Small intestine (tissue), 7 donors: ENCODE measurements around the gene SGF29. TPM values are rescaled to one million over a fixed set of nuclear protein-coding genes. Genes with fewer than 3 reads are reported as not detected.

Experiments used
- DNase-seq, 2 donors: peaks; one replicate each; pipeline versions ENCODE4 v3.0.0 to v3.0.0-alpha.2; 2013
- FAIRE-seq: peaks from 2 replicates; lab custom pipeline; 2012; peaks lifted over from hg19 to GRCh38; lab: Jason Lieb, UNC
- H3K27ac ChIP-seq, 3 donors: one replicate each; pipeline ENCODE4 v1.5.1; 2013; ENCODE audit warnings: low read length in 2 of 3, mild to moderate bottlenecking in 2 of 3, control low read depth in 1 of 3, inconsistent platforms in 1 of 3, low read depth in 1 of 3, moderate library complexity in 1 of 3
- H3K27me3 ChIP-seq, 3 donors: one replicate each; pipeline ENCODE4 v1.6.1; 2013; ENCODE audit warnings: low read length in 3 of 3, inconsistent platforms in 1 of 3; ENCODE audit not compliant: control insufficient read depth in 3 of 3, insufficient read depth in 3 of 3
- H3K36me3 ChIP-seq, 3 donors: one replicate each; pipeline ENCODE4 v1.6.1; 2013; ENCODE audit warnings: low read length in 3 of 3, inconsistent platforms in 1 of 3, low read depth in 1 of 3, mild to moderate bottlenecking in 1 of 3, moderate library complexity in 1 of 3; ENCODE audit not compliant: control insufficient read depth in 3 of 3, insufficient read depth in 2 of 3
- H3K4me1 ChIP-seq, 3 donors: one replicate each; pipeline ENCODE4 v1.6.1; 2013; ENCODE audit warnings: low read length in 2 of 3, inconsistent platforms in 1 of 3, low read depth in 1 of 3, mild to moderate bottlenecking in 1 of 3, moderate library complexity in 1 of 3; ENCODE audit not compliant: control insufficient read depth in 3 of 3, insufficient read depth in 2 of 3
- H3K4me3 ChIP-seq, 3 donors: one replicate each; pipeline ENCODE4 v1.5.1; 2013; ENCODE audit warnings: low read length in 3 of 3, control low read depth in 1 of 3, inconsistent platforms in 1 of 3, low read depth in 1 of 3, mild to moderate bottlenecking in 1 of 3, moderate library complexity in 1 of 3
- H3K9me3 ChIP-seq, 2 donors: one replicate each; pipeline ENCODE4 v1.6.1; 2013; ENCODE audit warnings: low read depth in 1 of 2, low read length in 1 of 2; ENCODE audit not compliant: control insufficient read depth in 2 of 2, insufficient read depth in 1 of 2
- WGBS, 3 donors: extraction: QIAGEN DNeasy Blood & Tissue Kit; methylation state at CpG; one replicate each; pipeline ENCODE4 v1.1.7; 2013; 5-methylcytosine and 5-hydroxymethylcytosine counted together
- polyA plus RNA-seq, 4 donors: library from polyadenylated mRNA; stranded (reverse) in 3 of 4; unstranded in 1 of 4; fragments of 200-250 nt in 3 of 4; fragments of 120-200 nt in 1 of 4; gene quantifications; one replicate each; pipeline versions ENCODE4 v1.2.1 to v1.2.3, GENCODE V29; 2013
- donor health status: healthy with polysubstance abuse.
- donor health status: control.
- donor health status: control.
- donor health status: Bipolar disorder and iron deficiency.
- donor health status: healthy.

The SGF29 gene
- polyA plus RNA-seq, 4 donors: 18.1 to 46.3 (median 34.1) TPM

- WGBS, 3 donors: 24 to 63% (median 32%) methylated on average over 5 of the region's 5 CpGs
- Histone ChIP-seq H3K4me1 (peaks cover 1 to 36% (median 5%) of the 10 kb centered on the region in 3 donors), H3K27ac (peak overlapping the region in 1 of 3 donors; percentile 63), H3K4me3 (no peak overlapping the region), H3K27me3 (no peaks in the 10 kb centered on the region), H3K9me3 (no peaks in the 10 kb centered on the region), H3K36me3 (no peaks in the 10 kb centered on the region)
- DNase-seq (peak; percentile 44 to 63), FAIRE-seq (no peak)
These were observed 25.3 kb upstream of the SGF29 start for GRCh38 chr16:28528463-28528867.

GRCh38 chr16:28529124-28529523 is 24.6 kb upstream of the SGF29 start:
- FAIRE-seq (no peak), DNase-seq (no peak)
- Histone ChIP-seq H3K36me3 (no peaks in the 10 kb centered on the region), H3K27ac (peak overlapping the region in 1 of 3 donors; percentile 63), H3K27me3 (no peaks in the 10 kb centered on the region), H3K9me3 (no peaks in the 10 kb centered on the region), H3K4me3 (no peak overlapping the region), H3K4me1 (peaks cover 1 to 36% (median 5%) of the 10 kb centered on the region in 3 donors)

GRCh38 chr16:28531777-28532744 is 21.7 kb upstream of the SGF29 start:
- peak; percentile 60 to 88 for DNase-seq
- H3K4me3 ChIP-seq: no peak overlapping the region
- H3K4me1 ChIP-seq: peaks cover 0 to 25% (median 5%) of the 10 kb centered on the region in 3 donors
- FAIRE-seq: no peak
- no peaks in the 10 kb centered on the region for H3K9me3 ChIP-seq
- WGBS, 3 donors: 61 to 73% (median 70%) methylated on average over 9 of the region's 9 CpGs
- no peaks in the 10 kb centered on the region for H3K27me3 ChIP-seq
- H3K27ac ChIP-seq: peak overlapping the region in 2 of 3 donors; percentile 48 to 76
- H3K36me3 ChIP-seq: no peaks in the 10 kb centered on the region

- peaks cover 0 to 17% (median 5%) of the 10 kb centered on the region in 3 donors for H3K4me1 ChIP-seq
- H3K27ac ChIP-seq: peak overlapping the region in 2 of 3 donors; percentile 48 to 76
- no peak overlapping the region for H3K4me3 ChIP-seq
- H3K36me3 ChIP-seq: peaks cover 0 to 3% (median 0%) of the 10 kb centered on the region in 3 donors
- no peaks in the 10 kb centered on the region for H3K9me3 ChIP-seq
- no peak for DNase-seq
- FAIRE-seq: no peak
- no peaks in the 10 kb centered on the region for H3K27me3 ChIP-seq
- WGBS, 3 donors: 84 to 87% (median 85%) methylated on average over 5 of the region's 5 CpGs
These were observed 20.6 kb upstream of the SGF29 start for GRCh38 chr16:28532940-28533647.

DNA sequence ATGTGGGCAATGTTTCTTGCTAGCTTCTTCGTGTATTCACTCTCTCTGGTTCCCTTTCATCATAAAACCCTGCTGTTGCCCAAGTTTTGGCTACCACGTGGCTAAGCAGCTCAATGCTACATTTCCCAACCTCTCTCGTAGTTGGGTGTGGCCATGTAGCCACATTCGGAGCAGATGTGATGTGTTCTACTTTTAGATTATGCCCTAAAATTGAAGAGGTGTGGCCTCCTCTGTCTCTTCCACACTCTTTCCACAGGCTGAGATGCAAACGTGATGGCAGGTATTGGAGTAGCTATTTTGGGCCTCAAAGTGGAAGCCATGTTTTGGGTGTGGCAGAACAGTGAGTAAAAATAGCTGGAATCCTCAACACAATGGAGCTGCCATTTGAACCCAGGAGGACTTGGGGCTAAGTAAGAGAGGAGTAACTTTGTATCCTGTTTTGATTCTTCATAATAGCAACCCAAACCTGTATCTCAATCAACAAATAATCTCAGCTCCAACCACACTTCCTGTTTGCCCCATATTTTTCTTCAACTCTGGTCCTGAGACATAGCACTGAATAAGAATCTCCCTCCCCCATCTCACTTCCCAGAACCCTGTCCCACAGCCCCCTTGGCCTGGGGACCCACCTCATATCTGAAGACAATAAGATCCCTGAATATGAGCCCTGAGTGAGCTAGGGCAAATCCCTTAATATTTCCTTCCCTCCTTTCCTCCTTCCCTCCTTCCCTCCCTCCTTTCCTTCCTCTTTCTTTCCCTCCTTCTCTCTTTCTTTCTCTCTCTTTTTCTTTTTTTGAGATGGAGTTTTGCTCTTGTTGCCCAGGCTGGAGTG is 19.0 kb upstream of the SGF29 start:
- H3K27me3 ChIP-seq: no peaks in the 10 kb centered on the region
- DNase-seq: no peak
- WGBS, 3 donors: 68 to 82% (median 71%) methylated on average over 5 of the region's 5 CpGs
- H3K4me3 ChIP-seq: no peak overlapping the region
- H3K4me1 ChIP-seq: peaks cover 0 to 10% (median 5%) of the 10 kb centered on the region in 3 donors
- H3K9me3 ChIP-seq: no peaks in the 10 kb centered on the region
- peaks cover 0 to 3% (median 0%) of the 10 kb centered on the region in 3 donors for H3K36me3 ChIP-seq
- FAIRE-seq: no peak
- peak overlapping the region in 1 of 3 donors; percentile 55 for H3K27ac ChIP-seq

- FAIRE-seq (no peak), DNase-seq (no peak)
- WGBS, 3 donors: 72 to 91% (median 78%) methylated on average over 6 of the region's 6 CpGs
- no peaks in the 10 kb centered on the region for H3K27me3 ChIP-seq
- no peaks in the 10 kb centered on the region for H3K9me3 ChIP-seq
- no peak overlapping the region for H3K27ac ChIP-seq
- peak overlapping the region in 1 of 3 donors; percentile 55 for H3K4me3 ChIP-seq
- H3K36me3 ChIP-seq: peaks cover 0 to 3% (median 0%) of the 10 kb centered on the region in 3 donors
- peaks cover 0 to 9% (median 5%) of the 10 kb centered on the region in 3 donors for H3K4me1 ChIP-seq
These were observed 16.6 kb upstream of the SGF29 start for GRCh38 chr16:28537076-28537475.

DNA sequence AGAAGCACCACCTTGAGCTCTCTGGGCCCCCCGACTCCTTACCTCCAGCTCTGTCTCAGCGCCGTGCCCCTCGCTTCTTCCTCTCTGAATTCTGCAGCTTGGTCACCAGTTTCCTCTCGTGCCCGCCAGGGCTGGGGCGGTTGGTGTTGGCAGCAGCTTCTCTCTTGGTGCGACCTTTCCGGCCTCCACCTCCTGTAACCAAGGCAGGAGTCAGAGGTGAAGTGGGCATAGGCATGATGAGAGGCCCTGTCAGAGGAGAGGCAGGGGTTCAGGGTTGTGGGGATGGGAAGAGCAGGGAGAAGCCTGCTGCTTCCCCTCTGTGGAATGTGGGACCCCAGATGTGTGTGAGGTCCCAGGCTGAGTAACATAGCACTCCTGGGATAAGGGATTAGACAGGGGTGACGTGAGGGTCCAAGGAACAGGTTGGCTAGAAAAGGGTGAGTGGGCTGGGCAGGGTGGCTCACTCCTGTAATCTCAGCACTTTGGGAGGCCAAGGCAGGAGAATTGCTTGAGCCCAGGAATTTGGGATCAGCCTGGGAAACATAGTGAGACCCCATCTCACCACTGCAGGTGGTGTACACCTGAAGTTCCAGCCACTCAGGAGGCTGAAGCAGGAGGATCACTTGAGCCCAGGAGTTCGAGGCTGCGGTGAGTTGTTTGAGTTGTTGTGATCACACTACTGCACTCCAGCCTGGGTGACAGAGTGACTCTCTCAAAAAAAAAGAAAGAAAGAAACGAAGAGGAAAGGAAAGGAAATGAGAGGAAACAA is 15.6 kb upstream of the SGF29 start:
- FAIRE-seq (no peak), DNase-seq (no peak)
- Histone ChIP-seq H3K4me1 (peaks cover 0 to 5% (median 0%) of the 10 kb centered on the region in 3 donors), H3K9me3 (no peaks in the 10 kb centered on the region), H3K27ac (peak overlapping the region in 2 of 3 donors; percentile 72 to 83), H3K27me3 (no peaks in the 10 kb centered on the region), H3K4me3 (peak overlapping the region in 2 of 3 donors; percentile 42 to 55), H3K36me3 (peaks cover 0 to 3% (median 0%) of the 10 kb centered on the region in 3 donors)
- 83 to 93% (median 85%) methylated on average over 13 of the region's 13 CpGs for WGBS, 3 donors
